Measurements from ENCODE around the gene PNKD. TPM values are rescaled to one million over a fixed set of nuclear protein-coding genes. Genes with fewer than 3 reads are reported as not detected.

Gene PNKD
- total and polyA plus RNA-seq, 2 donors (not counting 1 experiment from before 2014, with no cell fraction given): 27.7 to 29.1 TPM

GRCh38 chr2:218318241-218318640 is 47.9 kb downstream of the PNKD start:
- no peaks in the 10 kb centered on the region for H3K79me2 ChIP-seq (ENCODE audit: control insufficient read depth, insufficient read depth, low read length)
- no peak overlapping the region for H3K4me3 ChIP-seq (replicated peaks in 1 of 4; ENCODE audit: control extremely low read depth in 1 of 4, insufficient read depth in 1 of 4, low read depth in 3 of 4, low read length in 4 of 4)
- H3K9ac ChIP-seq (ENCODE audit: insufficient read depth, low read length): no peak overlapping the region
- no peaks in the 10 kb centered on the region for H4K20me1 ChIP-seq (ENCODE audit: control insufficient read depth, extremely low read depth, insufficient read depth, low read length)
- H3K36me3 ChIP-seq (ENCODE audit: control insufficient read depth, insufficient read depth, low read length): no peaks in the 10 kb centered on the region
- peaks cover 5% of the 10 kb centered on the region for H3K4me1 ChIP-seq (ENCODE audit: control insufficient read depth, extremely low read depth, insufficient read depth, low read length)
- TF ChIP-seq EZH2 (IDR thresholded peaks at IDR 0.05; ENCODE audit: low read length, missing control alignments): no peak
- TF ChIP-seq CTCF (conservative IDR thresholded peaks at IDR 0.05 in 1 of 2, IDR thresholded peaks at IDR 0.05 in 1 of 2; ENCODE audit: low read depth in 1 of 2, low read length in 2 of 2): no peak
- DNase-seq (ENCODE audit: low read depth in 2 of 2): no peak
- H3K27ac ChIP-seq (ENCODE audit: insufficient read depth, low read length): no peak overlapping the region
- H3K9me3 ChIP-seq (ENCODE audit: control insufficient read depth, insufficient read depth, low read depth, low read length): no peaks in the 10 kb centered on the region
- H2AFZ ChIP-seq (ENCODE audit: low read length): no peak overlapping the region
- no peaks in the 10 kb centered on the region for H3K27me3 ChIP-seq (ENCODE audit: control insufficient read depth, insufficient read depth, low read length)
- H3K4me2 ChIP-seq (ENCODE audit: extremely low read depth, insufficient read depth, low read length): no peak overlapping the region

- no peak for DNase-seq (ENCODE audit: low read depth in 2 of 2)
- H3K27ac ChIP-seq (ENCODE audit: insufficient read depth, low read length): no peak overlapping the region
- no peaks in the 10 kb centered on the region for H3K79me2 ChIP-seq (ENCODE audit: control insufficient read depth, insufficient read depth, low read length)
- H3K4me3 ChIP-seq (replicated peaks in 1 of 4; ENCODE audit: control extremely low read depth in 1 of 4, insufficient read depth in 1 of 4, low read depth in 3 of 4, low read length in 4 of 4): no peak overlapping the region
- H4K20me1 ChIP-seq (ENCODE audit: control insufficient read depth, extremely low read depth, insufficient read depth, low read length): no peaks in the 10 kb centered on the region
- no peaks in the 10 kb centered on the region for H3K27me3 ChIP-seq (ENCODE audit: control insufficient read depth, insufficient read depth, low read length)
- peaks cover 11% of the 10 kb centered on the region for H3K4me1 ChIP-seq (ENCODE audit: control insufficient read depth, extremely low read depth, insufficient read depth, low read length)
- no peak overlapping the region for H3K9ac ChIP-seq (ENCODE audit: insufficient read depth, low read length)
- H3K4me2 ChIP-seq (ENCODE audit: extremely low read depth, insufficient read depth, low read length): no peak overlapping the region
- H3K9me3 ChIP-seq (ENCODE audit: control insufficient read depth, insufficient read depth, low read depth, low read length): no peaks in the 10 kb centered on the region
- no peaks in the 10 kb centered on the region for H3K36me3 ChIP-seq (ENCODE audit: control insufficient read depth, insufficient read depth, low read length)
- H2AFZ ChIP-seq (ENCODE audit: low read length): no peak overlapping the region
- TF ChIP-seq CTCF (conservative IDR thresholded peaks at IDR 0.05 in 1 of 2, IDR thresholded peaks at IDR 0.05 in 1 of 2; ENCODE audit: low read depth in 1 of 2, low read length in 2 of 2) (no peak), EZH2 (IDR thresholded peaks at IDR 0.05; ENCODE audit: low read length, missing control alignments) (no peak)
These were observed 49.6 kb downstream of the PNKD start for GRCh38 chr2:218319813-218320365.

GRCh38 chr2:218320704-218321336 is 50.5 kb downstream of the PNKD start:
- Histone ChIP-seq H3K79me2 (ENCODE audit: control insufficient read depth, insufficient read depth, low read length) (no peaks in the 10 kb centered on the region), H2AFZ (ENCODE audit: low read length) (no peak overlapping the region), H3K9me3 (ENCODE audit: control insufficient read depth, insufficient read depth, low read depth, low read length) (no peaks in the 10 kb centered on the region), H3K9ac (ENCODE audit: insufficient read depth, low read length) (no peak overlapping the region), H4K20me1 (ENCODE audit: control insufficient read depth, extremely low read depth, insufficient read depth, low read length) (no peaks in the 10 kb centered on the region), H3K4me1 (ENCODE audit: control insufficient read depth, extremely low read depth, insufficient read depth, low read length) (peaks cover 11% of the 10 kb centered on the region), H3K4me2 (ENCODE audit: extremely low read depth, insufficient read depth, low read length) (no peak overlapping the region), H3K36me3 (ENCODE audit: control insufficient read depth, insufficient read depth, low read length) (no peaks in the 10 kb centered on the region), H3K27me3 (ENCODE audit: control insufficient read depth, insufficient read depth, low read length) (no peaks in the 10 kb centered on the region), H3K27ac (ENCODE audit: insufficient read depth, low read length) (no peak overlapping the region), H3K4me3 (replicated peaks in 1 of 4; ENCODE audit: control extremely low read depth in 1 of 4, insufficient read depth in 1 of 4, low read depth in 3 of 4, low read length in 4 of 4) (no peak overlapping the region)
- TF ChIP-seq CTCF (conservative IDR thresholded peaks at IDR 0.05 in 1 of 2, IDR thresholded peaks at IDR 0.05 in 1 of 2; ENCODE audit: low read depth in 1 of 2, low read length in 2 of 2) (no peak), EZH2 (IDR thresholded peaks at IDR 0.05; ENCODE audit: low read length, missing control alignments) (no peak)
- no peak for DNase-seq (ENCODE audit: low read depth in 2 of 2)
